ENCODE measurements around the gene MEGF6. TPM values are rescaled to one million over a fixed set of nuclear protein-coding genes. Genes with fewer than 3 reads are reported as not detected.

Gene MEGF6
- total RNA-seq, 6 experiments from 2014 or later = 20.3 to 39.2 (median 23.0) TPM

DNA sequence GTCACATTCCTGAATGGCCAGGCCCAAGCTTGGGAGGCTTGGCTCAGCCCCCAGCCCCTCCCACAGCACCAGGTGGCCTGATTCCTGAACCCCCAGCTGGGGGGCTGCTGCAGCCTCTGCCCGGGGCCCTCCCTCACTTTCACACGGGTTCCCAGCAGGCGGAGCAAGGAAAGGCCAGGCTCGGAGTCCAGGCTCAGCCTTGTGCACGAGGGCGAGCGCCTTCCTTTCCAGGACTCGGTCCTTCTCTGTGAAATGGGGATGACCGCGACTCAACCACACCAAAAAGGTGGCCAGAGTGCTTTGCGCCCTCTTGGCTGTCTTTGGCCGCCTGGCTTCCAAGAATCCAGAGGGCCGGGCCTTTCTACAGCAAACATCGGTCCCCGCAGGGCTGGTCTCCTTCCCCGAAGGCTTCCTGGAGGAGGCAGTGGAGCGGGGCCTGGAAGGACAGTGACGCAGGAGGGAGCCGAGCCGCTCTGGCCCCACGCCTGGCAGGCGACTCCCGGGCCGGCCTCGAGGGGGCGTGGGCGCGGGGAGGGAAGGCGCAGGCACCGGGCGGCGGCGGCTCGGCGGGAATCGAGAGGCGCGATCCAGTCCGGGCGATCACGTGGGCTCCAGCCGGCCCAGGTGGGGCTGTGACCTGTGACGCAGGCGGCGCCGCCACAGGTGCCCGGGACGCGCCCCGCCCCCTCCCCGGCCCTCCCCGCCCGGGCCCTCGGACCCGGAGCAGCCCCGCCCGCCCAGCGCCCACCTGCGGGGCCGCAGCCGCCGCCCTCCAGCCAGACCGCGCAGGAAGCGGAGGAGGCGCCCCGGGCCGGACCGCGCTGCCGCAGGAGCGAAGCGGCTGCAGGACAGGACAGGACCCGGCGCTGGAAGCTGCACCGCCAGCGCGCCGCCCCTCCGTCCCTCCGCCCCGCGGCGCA, 157.2 kb downstream of the MEGF6 start, which contains the start of gene ARHGEF16:
Gene ARHGEF16 (plus strand): TSS at position 775 of the 920 bp plus-strand sequence. CDS start 8,420 bp downstream, outside the sequence.
- no peak within 1 kb of the TSS for H3K27ac Mint-ChIP-seq
- H3K36me3 Mint-ChIP-seq (ENCODE audit: low read depth) = no peaks in the 10 kb centered on the region
- H3K4me3 Mint-ChIP-seq = no peak within 1 kb of the TSS; the same call in 1 of the 2 replicates
- DNase-seq = no peak
- peak; percentile 65 for TF ChIP-seq CTCF (IDR thresholded peaks at IDR 0.05)
- no peaks in the 10 kb centered on the region for H3K9me3 Mint-ChIP-seq
- H3K27me3 Mint-ChIP-seq (ENCODE audit: insufficient read depth) = peaks cover 14% of the 10 kb centered on the region
- no peaks in the 10 kb centered on the region for H3K4me1 Mint-ChIP-seq (ENCODE audit: low read depth)

- H3K9me3 Mint-ChIP-seq = no peaks in the 10 kb centered on the region
- DNase-seq = peak; percentile 50
- H3K27ac Mint-ChIP-seq = no peak overlapping the region
- H3K4me1 Mint-ChIP-seq (ENCODE audit: low read depth) = no peaks in the 10 kb centered on the region
- peaks cover 9% of the 10 kb centered on the region for H3K27me3 Mint-ChIP-seq (ENCODE audit: insufficient read depth)
- H3K36me3 Mint-ChIP-seq (ENCODE audit: low read depth) = no peaks in the 10 kb centered on the region
- peak; percentile 97 for TF ChIP-seq CTCF (IDR thresholded peaks at IDR 0.05)
- H3K4me3 Mint-ChIP-seq = no peak overlapping the region
Measured at GRCh38 chr1:3453203-3453761, 158.0 kb downstream of the MEGF6 start.

DNA sequence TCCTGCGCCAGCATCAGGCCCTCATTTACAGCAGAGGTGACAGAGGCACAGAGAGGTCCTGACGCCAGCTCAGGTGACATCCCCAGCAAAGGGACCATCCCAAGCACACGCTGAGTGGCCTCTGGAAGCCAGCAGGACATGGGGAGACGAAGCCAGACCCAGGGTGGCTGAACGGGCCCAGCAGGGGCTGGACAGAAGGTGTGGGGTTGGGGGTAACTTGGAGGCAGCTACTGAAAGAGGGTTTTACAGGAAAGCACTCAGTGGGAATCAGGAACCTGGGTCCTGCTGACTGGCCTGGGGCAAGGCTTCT, 158.5 kb downstream of the MEGF6 start:
- no peak overlapping the region for H3K4me3 Mint-ChIP-seq
- no peak for DNase-seq
- no peaks in the 10 kb centered on the region for H3K9me3 Mint-ChIP-seq
- peaks cover 12% of the 10 kb centered on the region for H3K27me3 Mint-ChIP-seq (ENCODE audit: insufficient read depth)
- no peak overlapping the region for H3K27ac Mint-ChIP-seq
- H3K4me1 Mint-ChIP-seq (ENCODE audit: low read depth) = no peaks in the 10 kb centered on the region
- H3K36me3 Mint-ChIP-seq (ENCODE audit: low read depth) = no peaks in the 10 kb centered on the region
- TF ChIP-seq CTCF (IDR thresholded peaks at IDR 0.05) = no peak

- H3K4me3 Mint-ChIP-seq = no peak overlapping the region
- H3K36me3 Mint-ChIP-seq (ENCODE audit: low read depth) = no peaks in the 10 kb centered on the region
- H3K27ac Mint-ChIP-seq = no peak overlapping the region
- peaks cover 10% of the 10 kb centered on the region for H3K27me3 Mint-ChIP-seq (ENCODE audit: insufficient read depth)
- no peak for TF ChIP-seq CTCF (IDR thresholded peaks at IDR 0.05)
- H3K4me1 Mint-ChIP-seq (ENCODE audit: low read depth) = no peaks in the 10 kb centered on the region
- no peaks in the 10 kb centered on the region for H3K9me3 Mint-ChIP-seq
- no peak for DNase-seq
Measured at GRCh38 chr1:3451994-3452865, 159.1 kb downstream of the MEGF6 start.

GRCh38 chr1:3450983-3451382, 160.3 kb downstream of the MEGF6 start:
- H3K36me3 Mint-ChIP-seq (ENCODE audit: low read depth) = no peaks in the 10 kb centered on the region
- no peak overlapping the region for H3K27ac Mint-ChIP-seq
- peaks cover 10% of the 10 kb centered on the region for H3K27me3 Mint-ChIP-seq (ENCODE audit: insufficient read depth)

More at GRCh38 chr1:3450983-3451382, 160.3 kb downstream of the MEGF6 start:
- Mint-ChIP-seq H3K9me3 (no peaks in the 10 kb centered on the region), H3K4me1 (ENCODE audit: low read depth) (no peaks in the 10 kb centered on the region), H3K4me3 (no peak overlapping the region)
- no peak for DNase-seq
- no peak for TF ChIP-seq CTCF (IDR thresholded peaks at IDR 0.05)

All from HFFc6 (cell line).